ENCODE data around the gene BICDL1. TPM values are rescaled to one million over a fixed set of nuclear protein-coding genes. Genes with fewer than 3 reads are reported as not detected.
A peak's percentile ranks its signal among the peaks of the same experiment; 100 is the strongest.

Gene BICDL1
- 7.4 and 7.8 TPM in 2 replicates for total RNA-seq (ENCODE audit: low replicate concordance)
- long read RNA-seq = 0 reads

- Mint-ChIP-seq H3K4me3 (peak within 1 kb of the TSS; percentile 88), H3K36me3 (no peaks in the 10 kb centered on the region), H3K27ac (peak within 1 kb of the TSS; percentile 86), H3K4me1 (ENCODE audit: unreplicated experiment) (peaks cover 5% of the 10 kb centered on the region), H3K9me3 (no peaks in the 10 kb centered on the region), H3K27me3 (peaks cover 67% of the 10 kb centered on the region)
- DNase-seq (ENCODE audit: extremely low spot score, unreplicated experiment) = peak; percentile 86
- no peak for TF ChIP-seq CTCF (conservative IDR thresholded peaks at IDR 0.05)
Measured at GRCh38 chr12:119988472-119989360, at the start of gene BICDL1. TSS of gene BICDL1 (plus strand) at chr12:119989236. CDS start at chr12:119989869, 633 bp downstream.

- no peak overlapping the region for H3K4me3 Mint-ChIP-seq
- TF ChIP-seq CTCF (conservative IDR thresholded peaks at IDR 0.05) = no peak
- H3K27me3 Mint-ChIP-seq = peaks cover 3% of the 10 kb centered on the region
- no peaks in the 10 kb centered on the region for H3K4me1 Mint-ChIP-seq (ENCODE audit: unreplicated experiment)
- no peak overlapping the region for H3K27ac Mint-ChIP-seq
- no peaks in the 10 kb centered on the region for H3K36me3 Mint-ChIP-seq
- no peaks in the 10 kb centered on the region for H3K9me3 Mint-ChIP-seq
- DNase-seq (ENCODE audit: extremely low spot score, unreplicated experiment) = no peak
Measured at GRCh38 chr12:119940897-119941296, 48.1 kb upstream of the BICDL1 start.

- no peaks in the 10 kb centered on the region for H3K9me3 Mint-ChIP-seq
- H3K4me3 Mint-ChIP-seq = no peak overlapping the region
- H3K36me3 Mint-ChIP-seq = no peaks in the 10 kb centered on the region
- no peak for DNase-seq (ENCODE audit: extremely low spot score, unreplicated experiment)
- no peak for TF ChIP-seq CTCF (conservative IDR thresholded peaks at IDR 0.05)
- H3K27ac Mint-ChIP-seq = no peak overlapping the region
- no peaks in the 10 kb centered on the region for H3K4me1 Mint-ChIP-seq (ENCODE audit: unreplicated experiment)
- no peaks in the 10 kb centered on the region for H3K27me3 Mint-ChIP-seq
Measured at GRCh38 chr12:119942386-119942785, 46.6 kb upstream of the BICDL1 start.

GRCh38 chr12:119946213-119946612 is 42.8 kb upstream of the BICDL1 start:
- Mint-ChIP-seq H3K4me3 (no peak overlapping the region), H3K4me1 (ENCODE audit: unreplicated experiment) (no peaks in the 10 kb centered on the region), H3K27ac (no peak overlapping the region), H3K9me3 (no peaks in the 10 kb centered on the region), H3K27me3 (no peaks in the 10 kb centered on the region), H3K36me3 (no peaks in the 10 kb centered on the region)
- no peak for DNase-seq (ENCODE audit: extremely low spot score, unreplicated experiment)
- TF ChIP-seq CTCF (conservative IDR thresholded peaks at IDR 0.05) = no peak

GRCh38 chr12:119949145-119949544 is 39.9 kb upstream of the BICDL1 start:
- no peaks in the 10 kb centered on the region for H3K9me3 Mint-ChIP-seq
- no peaks in the 10 kb centered on the region for H3K27me3 Mint-ChIP-seq
- no peak for DNase-seq (ENCODE audit: extremely low spot score, unreplicated experiment)
- no peak overlapping the region for H3K27ac Mint-ChIP-seq
- no peak overlapping the region for H3K4me3 Mint-ChIP-seq
- no peaks in the 10 kb centered on the region for H3K4me1 Mint-ChIP-seq (ENCODE audit: unreplicated experiment)
- H3K36me3 Mint-ChIP-seq = no peaks in the 10 kb centered on the region
- no peak for TF ChIP-seq CTCF (conservative IDR thresholded peaks at IDR 0.05)
